Neural cell (in vitro differentiated cells): ENCODE measurements around the gene ADAMTS17. TPM values are rescaled to one million over a fixed set of nuclear protein-coding genes. Genes with fewer than 3 reads are reported as not detected.

Experiments
- H2AFZ ChIP-seq: fragments of 200-600, 300-800 bp; sonication (generic), shearing (Covaris generic); 2 replicates; pipeline ENCODE4 v1.6.0; 2014; ENCODE audit warnings: low read depth, mild to moderate bottlenecking, antibody characterized with exemption, low read length, moderate library complexity
- H3F3A ChIP-seq: fragments of 200-600 bp; shearing (Covaris generic); 2 replicates; pipeline ENCODE4 v1.6.1; 2016; ENCODE audit warnings: mild to moderate bottlenecking, moderate library complexity, mixed read lengths, antibody characterized with exemption, low read length; ENCODE audit not compliant: insufficient read depth, poor library complexity, severe bottlenecking
- H3K27ac ChIP-seq: fragments of 200-600, 300-800 bp; sonication (generic), shearing (Covaris generic); 2 replicates; pipeline ENCODE4 v1.5.1; 2014; ENCODE audit warnings: mild to moderate bottlenecking, low read length, moderate library complexity
- H3K27me3 ChIP-seq: fragments of 300-800, 200-600 bp; sonication (generic), shearing (Covaris generic); 2 replicates; pipeline ENCODE4 v1.6.0; 2014; ENCODE audit warnings: mild to moderate bottlenecking, low read depth, low read length, moderate library complexity; ENCODE audit not compliant: insufficient read depth
- H3K36me3 ChIP-seq: fragments of 300-800, 200-600 bp; sonication (generic), shearing (Covaris generic); 2 replicates; pipeline ENCODE4 v1.5.1; 2014; ENCODE audit warnings: mild to moderate bottlenecking, antibody characterized with exemption, low read length, moderate library complexity; ENCODE audit not compliant: insufficient read depth
- H3K4me2 ChIP-seq: fragments of 300-800, 200-600 bp; sonication (generic), shearing (Covaris generic); 2 replicates; pipeline ENCODE4 v1.6.0; 2014; ENCODE audit warnings: mild to moderate bottlenecking, low read length
- H3K4me3 ChIP-seq: fragments of 300-800, 200-600 bp; sonication (generic), shearing (Covaris generic); 2 replicates; pipeline ENCODE4 v1.5.1; 2014; ENCODE audit warnings: mild to moderate bottlenecking, low read length, moderate library complexity
- H3K79me2 ChIP-seq: fragments of 200-600 bp; shearing (Covaris generic); replicated peaks from 2 replicates; pipeline ENCODE4 v1.6.0; 2014; ENCODE audit warnings: mild to moderate bottlenecking, low read length, moderate library complexity; ENCODE audit not compliant: insufficient read depth
- H3K9ac ChIP-seq: fragments of 300-800, 200-600 bp; sonication (generic), shearing (Covaris generic); 2 replicates; pipeline ENCODE4 v1.6.1; 2016; ENCODE audit warnings: mild to moderate bottlenecking, low read length, mixed read lengths
- H3K9me2 ChIP-seq: fragments of 200-600 bp; shearing (Covaris generic); 2 replicates; pipeline ENCODE4 v1.6.1; 2016; ENCODE audit warnings: mild to moderate bottlenecking, low read length, mixed read lengths; ENCODE audit not compliant: insufficient read depth
- H3K9me3 ChIP-seq: fragments of 200-600, 300-800 bp; sonication (generic), shearing (Covaris generic); 2 replicates; pipeline ENCODE4 v1.6.1; 2016; ENCODE audit warnings: mild to moderate bottlenecking, mixed run types, low read length, moderate library complexity, mixed read lengths
- H4K20me1 ChIP-seq: fragments of 200-600 bp; shearing (Covaris generic); 2 replicates; pipeline ENCODE4 v1.6.1; 2016; ENCODE audit warnings: mild to moderate bottlenecking, mixed run types; ENCODE audit not compliant: insufficient read depth
- EP300 ChIP-seq: fragments of 450-650 bp; conservative IDR thresholded peaks from 2 replicates; pipeline ENCODE4 v1.6.1; 2014; ENCODE audit warnings: antibody characterized with exemption, mild to moderate bottlenecking, moderate library complexity; ENCODE audit not compliant: poor library complexity, severe bottlenecking
- EZH2 ChIP-seq: fragments of 200-600, 300-800 bp; shearing (Covaris generic), sonication (generic); IDR thresholded peaks from 2 replicates; pipeline ENCODE4 v1.6.1; 2014; ENCODE audit warnings: antibody characterized with exemption, low read length, borderline replicate concordance, mild to moderate bottlenecking; ENCODE audit not compliant: insufficient read depth, poor library complexity, severe bottlenecking
- MXI1 ChIP-seq: fragments of 450-650 bp; conservative IDR thresholded peaks from 2 replicates; pipeline ENCODE4 v1.6.1; 2014; ENCODE audit warnings: antibody characterized with exemption, mild to moderate bottlenecking; ENCODE audit not compliant: poor library complexity, severe bottlenecking
- POLR2AphosphoS5 ChIP-seq: IDR thresholded peaks from 2 replicates; pipeline ENCODE4 v1.6.1; 2012
- RAD21 ChIP-seq: fragments of 450-650 bp; conservative IDR thresholded peaks from 2 replicates; pipeline ENCODE4 v1.6.1; 2014; ENCODE audit warnings: antibody characterized with exemption, mild to moderate bottlenecking, moderate library complexity
- SMC3 ChIP-seq: fragments of 450-650 bp; conservative IDR thresholded peaks from 2 replicates; pipeline ENCODE4 v1.6.1; 2014; ENCODE audit warnings: antibody characterized with exemption, mild to moderate bottlenecking, moderate library complexity; ENCODE audit not compliant: poor library complexity
- TAF1 ChIP-seq: IDR thresholded peaks from 2 replicates; pipeline ENCODE4 v1.6.1; 2012; ENCODE audit warnings: low read depth
- polyA plus RNA-seq: library from polyadenylated mRNA; depleted of rRNA; stranded (reverse); fragments of >200 nt; gene quantifications from 2 replicates; pipeline ENCODE4 v1.2.3, GENCODE V29; 2014
- TF ChIP-seq, protein P1 (sequence below): fragments of 450-650 bp; IDR thresholded peaks from 2 replicates; pipeline ENCODE4 v1.5.1; 2014; ENCODE audit warnings: antibody characterized with exemption, mild to moderate bottlenecking, moderate library complexity; ENCODE audit not compliant: poor library complexity, severe bottlenecking
- TF ChIP-seq, protein P2 (sequence below): IDR thresholded peaks from 2 replicates; pipeline ENCODE4 v1.6.1; 2012; ENCODE audit warnings: borderline replicate concordance

ADAMTS17 gene
- polyA plus RNA-seq, 1 donor from 2014 or later: 0.04 TPM

DNA sequence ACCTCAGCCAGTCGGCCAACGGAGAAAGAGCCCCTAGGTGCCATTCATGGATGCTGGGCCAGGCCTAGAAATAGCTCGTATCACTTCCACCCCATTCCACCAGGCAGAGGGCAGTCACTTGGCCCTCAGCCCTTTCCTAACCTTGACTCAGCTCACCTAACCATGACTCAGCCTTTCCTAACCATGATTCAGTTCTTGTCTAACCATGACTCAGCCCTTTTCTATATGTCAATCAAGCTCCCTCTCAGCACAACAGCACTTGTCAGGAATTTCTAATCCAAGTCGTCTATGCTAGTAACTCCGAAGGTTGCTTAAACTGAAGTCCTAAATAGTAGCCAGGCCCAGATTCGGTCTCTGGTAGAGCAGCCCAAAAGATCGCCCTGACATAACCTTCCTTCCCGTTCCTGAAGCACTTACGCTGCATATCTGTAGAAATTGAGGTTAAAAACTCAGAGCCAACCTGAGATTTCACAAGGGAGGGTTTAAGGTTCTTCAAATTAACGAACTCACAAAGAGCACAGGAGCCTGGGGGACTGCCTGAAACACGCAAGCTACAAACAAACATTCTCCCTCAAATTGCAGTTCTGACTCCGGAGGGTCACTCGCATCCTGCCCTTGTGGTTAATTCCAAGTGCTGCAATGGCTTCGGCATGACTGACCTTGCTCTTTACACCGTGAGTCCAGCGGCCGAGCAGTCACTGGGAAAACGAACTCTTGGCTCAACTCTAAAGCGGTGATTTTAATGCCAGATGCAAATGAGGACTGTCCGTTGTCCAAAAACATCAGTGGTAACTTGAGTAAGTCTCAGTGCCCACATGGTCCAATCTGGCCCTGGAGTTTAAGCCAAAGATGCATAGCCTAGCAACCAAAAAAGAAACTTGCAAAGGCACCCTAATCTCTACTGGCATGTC is 99.9 kb downstream of the ADAMTS17 start:
- H3K9ac ChIP-seq: no peak overlapping the region
- H3K79me2 ChIP-seq: no peaks in the 10 kb centered on the region
- H3K9me3 ChIP-seq: no peaks in the 10 kb centered on the region
- H2AFZ ChIP-seq: no peak overlapping the region
- no peak overlapping the region for H3K4me2 ChIP-seq
- no peak overlapping the region for H3K4me3 ChIP-seq
- no peaks in the 10 kb centered on the region for H3K36me3 ChIP-seq
- no peaks in the 10 kb centered on the region for H3K27me3 ChIP-seq
- H3F3A ChIP-seq: no peaks in the 10 kb centered on the region
- H3K9me2 ChIP-seq: no peaks in the 10 kb centered on the region
- no peak overlapping the region for H3K27ac ChIP-seq
- TF ChIP-seq TAF1 (no peak), SMC3 (no peak)
- H4K20me1 ChIP-seq: no peaks in the 10 kb centered on the region

DNA sequence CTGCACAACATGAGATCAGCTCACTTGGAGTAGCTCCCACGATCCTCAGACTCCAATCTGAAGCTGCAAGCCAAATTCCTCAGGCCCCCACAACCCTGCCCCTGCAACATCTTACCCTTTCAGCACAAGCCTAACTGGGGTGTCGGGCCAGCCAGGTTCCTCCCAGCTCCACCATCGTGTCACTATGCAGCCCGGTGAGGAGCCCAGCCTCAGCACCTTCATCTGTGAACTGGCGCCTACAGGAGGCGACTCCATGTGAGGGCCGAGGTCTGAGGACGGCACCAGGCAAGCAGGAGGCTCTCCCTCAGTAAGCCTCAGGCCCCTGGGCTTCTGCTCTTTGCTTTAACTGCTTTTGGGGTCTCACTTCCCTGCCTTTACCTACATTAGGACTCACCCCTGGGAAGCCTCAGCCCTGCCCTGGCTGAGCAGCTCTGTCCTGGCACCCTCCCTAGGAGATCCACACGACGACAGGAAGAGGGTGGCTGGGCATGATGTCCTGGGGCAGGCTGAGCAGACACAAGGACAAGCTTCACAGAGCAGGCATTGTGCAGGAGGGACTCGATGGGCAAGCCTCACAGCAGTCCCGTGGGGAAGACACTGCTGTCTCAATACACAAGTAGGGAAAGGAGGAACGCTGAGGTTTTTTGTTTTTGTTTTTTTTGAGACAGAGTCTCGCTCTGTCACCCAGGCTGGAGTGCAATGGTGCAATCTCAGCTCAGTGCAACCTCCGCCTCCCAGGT is 104.6 kb downstream of the ADAMTS17 start:
- Histone ChIP-seq H3K36me3 (no peaks in the 10 kb centered on the region), H3K9me2 (no peaks in the 10 kb centered on the region), H3K9me3 (no peaks in the 10 kb centered on the region), H3F3A (no peaks in the 10 kb centered on the region), H4K20me1 (no peaks in the 10 kb centered on the region), H3K27ac (no peak overlapping the region), H3K79me2 (no peaks in the 10 kb centered on the region), H3K9ac (no peak overlapping the region), H3K27me3 (no peaks in the 10 kb centered on the region), H3K4me2 (no peak overlapping the region), H3K4me3 (no peak overlapping the region), H2AFZ (no peak overlapping the region)
- TF ChIP-seq SMC3 (no peak), POLR2AphosphoS5 (no peak), RAD21 (no peak), EP300 (no peak), TAF1 (no peak), MXI1 (no peak), EZH2 (no peak)
- TF ChIP-seq, protein P1, sequence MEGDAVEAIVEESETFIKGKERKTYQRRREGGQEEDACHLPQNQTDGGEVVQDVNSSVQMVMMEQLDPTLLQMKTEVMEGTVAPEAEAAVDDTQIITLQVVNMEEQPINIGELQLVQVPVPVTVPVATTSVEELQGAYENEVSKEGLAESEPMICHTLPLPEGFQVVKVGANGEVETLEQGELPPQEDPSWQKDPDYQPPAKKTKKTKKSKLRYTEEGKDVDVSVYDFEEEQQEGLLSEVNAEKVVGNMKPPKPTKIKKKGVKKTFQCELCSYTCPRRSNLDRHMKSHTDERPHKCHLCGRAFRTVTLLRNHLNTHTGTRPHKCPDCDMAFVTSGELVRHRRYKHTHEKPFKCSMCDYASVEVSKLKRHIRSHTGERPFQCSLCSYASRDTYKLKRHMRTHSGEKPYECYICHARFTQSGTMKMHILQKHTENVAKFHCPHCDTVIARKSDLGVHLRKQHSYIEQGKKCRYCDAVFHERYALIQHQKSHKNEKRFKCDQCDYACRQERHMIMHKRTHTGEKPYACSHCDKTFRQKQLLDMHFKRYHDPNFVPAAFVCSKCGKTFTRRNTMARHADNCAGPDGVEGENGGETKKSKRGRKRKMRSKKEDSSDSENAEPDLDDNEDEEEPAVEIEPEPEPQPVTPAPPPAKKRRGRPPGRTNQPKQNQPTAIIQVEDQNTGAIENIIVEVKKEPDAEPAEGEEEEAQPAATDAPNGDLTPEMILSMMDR: no peak
- TF ChIP-seq, protein P2, sequence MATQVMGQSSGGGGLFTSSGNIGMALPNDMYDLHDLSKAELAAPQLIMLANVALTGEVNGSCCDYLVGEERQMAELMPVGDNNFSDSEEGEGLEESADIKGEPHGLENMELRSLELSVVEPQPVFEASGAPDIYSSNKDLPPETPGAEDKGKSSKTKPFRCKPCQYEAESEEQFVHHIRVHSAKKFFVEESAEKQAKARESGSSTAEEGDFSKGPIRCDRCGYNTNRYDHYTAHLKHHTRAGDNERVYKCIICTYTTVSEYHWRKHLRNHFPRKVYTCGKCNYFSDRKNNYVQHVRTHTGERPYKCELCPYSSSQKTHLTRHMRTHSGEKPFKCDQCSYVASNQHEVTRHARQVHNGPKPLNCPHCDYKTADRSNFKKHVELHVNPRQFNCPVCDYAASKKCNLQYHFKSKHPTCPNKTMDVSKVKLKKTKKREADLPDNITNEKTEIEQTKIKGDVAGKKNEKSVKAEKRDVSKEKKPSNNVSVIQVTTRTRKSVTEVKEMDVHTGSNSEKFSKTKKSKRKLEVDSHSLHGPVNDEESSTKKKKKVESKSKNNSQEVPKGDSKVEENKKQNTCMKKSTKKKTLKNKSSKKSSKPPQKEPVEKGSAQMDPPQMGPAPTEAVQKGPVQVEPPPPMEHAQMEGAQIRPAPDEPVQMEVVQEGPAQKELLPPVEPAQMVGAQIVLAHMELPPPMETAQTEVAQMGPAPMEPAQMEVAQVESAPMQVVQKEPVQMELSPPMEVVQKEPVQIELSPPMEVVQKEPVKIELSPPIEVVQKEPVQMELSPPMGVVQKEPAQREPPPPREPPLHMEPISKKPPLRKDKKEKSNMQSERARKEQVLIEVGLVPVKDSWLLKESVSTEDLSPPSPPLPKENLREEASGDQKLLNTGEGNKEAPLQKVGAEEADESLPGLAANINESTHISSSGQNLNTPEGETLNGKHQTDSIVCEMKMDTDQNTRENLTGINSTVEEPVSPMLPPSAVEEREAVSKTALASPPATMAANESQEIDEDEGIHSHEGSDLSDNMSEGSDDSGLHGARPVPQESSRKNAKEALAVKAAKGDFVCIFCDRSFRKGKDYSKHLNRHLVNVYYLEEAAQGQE: no peak
